HG03457 (cell line): Measurements from ENCODE around the gene RASAL2.
"Not testable (repeated sequence)": the region's sequence is repeated elsewhere in the genome, so short reads cannot be mapped to it uniquely, and the experiment has no call there.

ENCODE experiments used
- ATAC-seq: cut with Tn5 transposase; IDR thresholded peaks from one replicate; pipeline ENCODE4 v1.9.1; 2021; ENCODE audit warnings: moderate number of reproducible peaks; ENCODE audit not compliant: unreplicated experiment

The RASAL2 gene

DNA sequence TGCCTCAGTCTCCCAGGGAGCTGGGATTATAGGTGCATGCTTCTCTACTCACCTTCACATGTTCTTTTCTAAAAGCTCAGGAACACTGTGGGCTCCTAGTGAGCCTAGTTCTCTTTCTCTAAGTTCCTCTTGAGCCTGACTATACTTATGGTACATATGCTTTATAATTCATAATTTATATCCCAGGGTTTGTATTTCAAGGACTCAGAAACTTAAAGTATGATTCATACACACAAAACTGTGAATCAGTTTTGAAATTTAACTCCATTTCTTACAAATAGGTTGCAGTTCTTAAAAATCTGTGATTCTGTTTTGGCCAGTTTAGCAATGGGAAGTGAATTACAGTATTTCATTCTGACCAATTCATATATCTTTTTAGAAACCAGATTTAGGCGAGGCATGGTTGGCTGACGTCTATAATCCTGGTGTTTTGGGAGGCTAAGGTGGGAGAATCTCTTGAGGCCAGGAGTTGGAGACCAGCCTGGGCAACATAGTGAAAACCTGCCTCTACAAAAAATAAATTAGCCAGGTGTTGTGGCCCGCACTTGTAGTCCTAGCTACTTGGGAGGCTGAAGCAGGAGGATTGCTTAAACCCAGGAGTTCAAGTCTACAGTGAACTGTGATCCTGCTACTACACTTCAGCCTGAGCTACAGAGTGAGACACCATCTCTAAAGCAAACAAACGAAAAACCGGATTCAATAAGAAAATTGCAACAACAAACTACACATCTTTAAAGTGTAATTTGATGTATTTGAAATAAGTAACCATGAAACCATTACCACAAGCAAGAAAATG lies 15.6 kb downstream of the RASAL2 start:
- ATAC-seq = no peak

GRCh38 chr1:178115260-178115659 lies 21.4 kb downstream of the RASAL2 start:
- no peak for ATAC-seq

GRCh38 chr1:178118524-178118923 lies 24.6 kb downstream of the RASAL2 start:
- no peak for ATAC-seq

DNA sequence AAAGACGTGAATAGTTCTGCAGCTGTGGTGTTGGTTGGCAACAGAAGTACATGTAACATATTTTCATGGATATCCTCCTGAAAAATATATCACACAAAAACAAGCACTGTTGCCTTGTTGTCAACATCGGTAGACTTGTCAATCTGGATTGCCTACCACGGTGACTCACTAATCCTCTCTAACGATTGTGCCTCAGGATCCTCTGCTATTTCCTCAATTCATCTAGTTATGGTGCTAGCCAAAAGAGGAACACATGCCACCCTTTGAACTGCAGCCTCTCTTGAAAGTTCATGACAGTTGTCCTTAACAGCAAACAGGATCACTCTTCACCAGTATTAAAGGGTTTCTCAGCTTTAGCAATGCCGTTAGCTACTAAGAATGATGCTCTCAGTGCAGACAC lies 25.7 kb downstream of the RASAL2 start:
- no peak for ATAC-seq

GRCh38 chr1:178120088-178120487 lies 26.2 kb downstream of the RASAL2 start:
- no peak for ATAC-seq

GRCh38 chr1:178120520-178121052 lies 26.7 kb downstream of the RASAL2 start:
- ATAC-seq = not testable (repeated sequence)

- no peak for ATAC-seq
Observed at GRCh38 chr1:178121883-178122282, 28.0 kb downstream of the RASAL2 start.

DNA sequence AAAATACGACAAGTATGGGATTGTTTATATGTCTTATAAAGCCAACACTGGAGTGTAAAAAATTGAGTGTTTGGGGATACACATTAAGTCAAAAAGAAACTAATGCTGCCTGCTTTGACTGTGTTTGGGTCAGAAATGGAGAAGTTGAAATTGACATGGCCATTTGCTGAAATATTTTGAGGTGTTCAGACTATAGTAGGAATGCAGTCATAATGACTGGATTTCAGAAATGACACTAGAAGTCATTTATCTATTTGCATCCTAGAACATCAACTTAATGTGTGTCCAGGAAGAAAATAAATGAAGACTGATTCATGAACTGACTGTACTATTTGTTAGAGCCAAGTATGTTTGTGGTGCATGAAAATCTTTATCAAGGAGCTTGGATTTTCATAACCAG lies 28.4 kb downstream of the RASAL2 start:
- no peak for ATAC-seq

GRCh38 chr1:178124115-178124514 lies 30.2 kb downstream of the RASAL2 start:
- no peak for ATAC-seq

- ATAC-seq = no peak
Observed at GRCh38 chr1:178126261-178126660, 32.4 kb downstream of the RASAL2 start.

DNA sequence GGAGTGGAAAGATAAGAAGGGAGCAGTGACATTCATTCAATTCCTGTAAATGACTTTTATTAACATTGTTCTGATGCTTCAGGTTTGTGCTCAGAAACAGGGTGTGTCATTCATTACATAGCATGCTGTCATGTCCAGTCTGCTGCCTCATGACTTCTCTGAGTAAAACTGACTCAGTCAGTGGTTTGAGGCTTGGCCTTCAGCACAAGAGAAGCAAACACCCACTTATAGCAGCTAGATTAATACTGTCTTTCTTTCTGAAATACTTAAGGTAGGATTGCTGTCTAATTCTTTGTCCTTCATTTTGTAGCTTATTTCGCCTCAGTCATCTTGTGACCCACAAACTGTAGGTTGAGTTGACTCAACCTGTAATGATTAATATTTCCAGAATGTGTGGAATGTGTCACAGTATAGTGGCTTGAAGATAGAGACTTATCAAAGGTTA lies 32.9 kb downstream of the RASAL2 start:
- ATAC-seq = no peak

- ATAC-seq = no peak
Observed at GRCh38 chr1:178127482-178128191, 33.7 kb downstream of the RASAL2 start.

DNA sequence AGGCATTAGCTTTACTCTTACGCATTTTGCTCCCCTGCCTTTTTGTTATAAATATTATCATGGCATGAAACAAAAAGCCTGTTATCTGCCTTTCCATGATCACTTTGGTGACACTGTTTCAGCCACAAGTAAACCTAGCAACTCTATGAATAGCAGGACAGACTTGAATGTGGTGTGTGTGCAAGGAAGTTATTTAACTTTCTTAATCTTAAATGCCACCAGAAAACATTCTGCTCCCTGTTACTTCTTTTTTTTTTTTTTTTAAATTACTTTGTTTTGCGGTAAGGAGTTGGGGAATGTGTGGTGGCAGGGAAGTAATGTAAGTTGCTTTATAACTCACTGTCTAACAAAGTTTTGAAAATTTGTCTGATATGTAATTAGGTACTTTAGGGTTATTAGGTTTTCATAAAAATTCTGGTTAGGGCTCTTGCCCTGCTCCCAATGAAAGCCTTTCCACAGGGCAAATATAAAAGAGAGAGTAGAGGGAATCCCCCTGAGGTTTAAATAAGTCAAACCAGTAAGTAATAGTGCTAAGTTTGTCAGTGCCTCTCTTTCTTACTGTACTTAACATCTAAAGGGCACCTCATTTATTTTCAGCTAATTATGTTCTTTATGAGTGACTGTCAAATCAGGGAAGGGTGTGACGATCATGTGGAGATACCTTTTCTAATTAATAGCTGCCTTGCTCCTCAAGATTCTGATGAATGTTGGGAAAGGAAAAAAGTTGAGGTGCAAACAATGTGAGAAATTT lies 39.5 kb downstream of the RASAL2 start:
- ATAC-seq = no peak

DNA sequence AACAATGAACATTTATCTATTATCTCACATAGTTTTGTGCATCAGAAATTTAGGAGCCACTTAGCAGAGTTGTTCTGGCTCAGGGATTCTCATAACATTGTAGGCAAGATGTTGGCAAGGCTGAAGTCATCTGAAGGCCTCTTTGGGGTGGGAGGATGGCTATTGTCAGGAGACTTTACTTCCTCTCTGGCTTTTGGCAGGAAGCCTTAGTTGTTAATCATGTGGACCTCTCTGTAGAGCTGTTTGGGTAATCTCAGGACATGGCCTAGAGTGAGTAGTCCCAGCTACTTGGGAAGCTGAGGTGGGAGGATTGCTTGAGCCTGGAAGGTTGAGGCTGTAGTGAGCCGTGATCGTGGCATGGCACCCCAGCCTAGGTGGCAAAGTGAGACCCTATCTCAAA lies 40.2 kb downstream of the RASAL2 start:
- ATAC-seq = no peak

- no peak for ATAC-seq
Observed at GRCh38 chr1:178137238-178137637, 43.3 kb downstream of the RASAL2 start.

- no peak for ATAC-seq
Observed at GRCh38 chr1:178142806-178143205, 48.9 kb downstream of the RASAL2 start.

DNA sequence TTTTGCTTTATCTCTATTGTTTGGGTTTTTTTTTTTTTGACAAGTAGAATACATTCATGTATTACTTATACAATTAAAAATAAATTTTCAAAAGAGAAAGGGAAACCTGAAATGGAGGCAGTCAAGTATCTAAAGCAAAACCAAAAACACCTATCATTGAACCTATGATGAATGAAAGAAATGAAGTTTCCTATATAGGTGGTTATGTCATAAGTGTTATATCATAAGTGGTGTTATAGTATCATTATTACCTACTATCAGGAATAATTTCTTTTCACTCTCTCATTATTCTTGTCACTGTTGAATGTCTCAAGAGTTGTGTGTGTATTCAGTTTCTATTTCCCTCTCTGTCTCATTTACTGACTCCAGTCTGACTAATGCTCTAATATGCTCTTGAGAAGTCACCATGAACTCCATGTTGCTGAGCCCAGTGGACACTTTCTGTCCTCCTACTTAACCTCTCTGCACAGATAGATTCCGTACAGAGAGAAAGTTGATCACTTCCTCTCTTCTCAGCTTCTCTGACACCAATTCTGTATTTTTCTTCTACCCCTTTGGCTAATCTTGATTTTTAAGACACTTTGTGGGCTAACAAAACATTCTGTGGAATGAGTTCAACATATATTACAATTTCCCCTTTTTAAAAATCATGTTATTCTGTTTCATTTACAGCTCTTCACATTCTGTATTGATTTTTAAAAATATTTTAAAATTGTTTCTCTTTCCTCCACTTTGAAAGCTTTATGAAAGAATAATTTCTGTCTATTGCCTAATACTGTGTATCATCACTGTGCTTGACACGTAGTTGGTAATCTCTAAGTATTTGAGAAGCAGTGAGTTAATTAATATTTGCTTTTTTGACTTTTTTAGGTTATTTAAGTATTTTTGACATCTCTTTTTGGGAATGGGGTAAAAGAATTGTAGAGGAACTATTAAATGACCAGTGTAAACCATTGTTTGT lies 50.1 kb downstream of the RASAL2 start:
- ATAC-seq = no peak

DNA sequence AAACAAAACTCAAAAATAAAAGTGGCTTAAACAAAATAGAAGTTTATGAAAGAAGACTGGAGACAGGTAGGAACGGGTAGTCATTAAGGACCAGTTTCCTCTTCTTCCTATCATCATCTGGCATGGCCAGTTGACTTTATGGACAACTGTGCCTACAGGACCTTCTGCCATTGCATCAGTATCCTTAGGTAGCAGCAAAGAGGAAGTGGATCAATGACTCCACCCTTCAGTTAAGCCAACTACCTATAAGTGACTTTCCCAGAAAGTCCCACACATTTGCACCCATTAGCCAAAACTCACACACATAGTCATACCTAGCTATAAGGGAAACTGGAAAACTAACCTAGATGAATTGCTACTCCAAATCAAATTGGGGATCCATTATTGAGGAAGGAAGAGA lies 51.7 kb downstream of the RASAL2 start:
- no peak for ATAC-seq

DNA sequence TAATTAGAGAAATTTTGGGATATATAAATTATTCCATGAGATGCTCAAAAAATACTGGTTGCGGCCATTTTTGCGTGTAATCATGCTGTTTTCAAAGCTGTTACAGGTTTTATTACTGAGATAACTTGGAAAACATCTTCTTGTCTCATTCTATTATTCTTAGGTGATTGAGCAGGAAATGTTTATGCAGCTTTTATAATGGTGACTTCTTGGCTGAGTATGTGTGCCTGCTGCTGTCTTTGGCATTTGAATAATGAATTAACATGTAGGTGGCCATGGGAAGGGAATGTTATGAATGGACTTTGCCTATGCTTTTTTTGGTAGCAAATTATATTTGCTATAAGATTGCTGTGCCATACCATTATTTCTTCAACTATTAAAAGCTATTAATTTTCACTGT lies 52.5 kb downstream of the RASAL2 start:
- ATAC-seq = no peak

DNA sequence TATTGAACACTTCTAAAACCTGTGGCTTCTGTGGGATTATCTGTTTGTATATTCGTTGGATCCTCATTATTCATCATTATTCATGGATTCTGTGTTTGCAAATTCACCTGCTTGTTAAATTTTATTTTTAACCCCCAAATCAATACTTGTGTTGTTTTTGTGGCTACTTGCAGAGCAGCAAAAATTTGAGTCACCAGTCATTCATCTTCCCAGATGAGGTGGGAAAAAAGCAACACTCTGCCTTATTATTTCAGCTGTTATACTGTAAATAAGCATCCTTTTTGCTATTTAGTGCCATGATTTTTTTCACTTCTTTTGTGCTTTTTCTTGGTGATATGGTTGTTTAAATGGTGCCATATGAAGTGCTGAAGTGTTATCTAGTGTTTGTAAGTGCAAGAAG lies 56.7 kb downstream of the RASAL2 start:
- ATAC-seq = no peak
